Stimulated activated naive CD8-positive, alpha-beta T cell treated with anti-CD3 and anti-CD28 coated beads, Interleukin-15, Interleukin-2, amounts not matched to agents 100 U/mL and 50 U/mL, for 24 hours (primary cell): Measurements from ENCODE around the gene NARF.
"Not testable (repeated sequence)": the region's sequence is repeated elsewhere in the genome, so short reads cannot be mapped to it uniquely, and the experiment has no call there.

Experiments used
- ATAC-seq: fragments of 150-1000 bp; cut with Tn5 transposase; one replicate; pipeline ENCODE4 v1.10.0; 2021
- DNase-seq: peaks from one replicate; pipeline ENCODE4 v3.0.0; 2021

NARF gene

GRCh38 chr17:82458179-82458884 lies at the start of gene NARF:
TSS of gene NARF (plus strand) at chr17:82458741. CDS start at chr17:82458804, 63 bp downstream.
- peak; percentile 100 for ATAC-seq

GRCh38 chr17:82408938-82409318 lies 49.6 kb upstream of the NARF start:
- no peak for DNase-seq
- ATAC-seq = no peak

More at GRCh38 chr17:82458179-82458884, at the start of gene NARF:
- DNase-seq = peak; percentile 96

- DNase-seq (no peak), ATAC-seq (no peak)
Measured at GRCh38 chr17:82410014-82410716, 48.4 kb upstream of the NARF start.

GRCh38 chr17:82411396-82412053 lies 47.0 kb upstream of the NARF start:
- DNase-seq (no peak), ATAC-seq (no peak)

GRCh38 chr17:82412081-82412480 lies 46.5 kb upstream of the NARF start:
- not testable (repeated sequence) for ATAC-seq

GRCh38 chr17:82412535-82413520 lies 45.7 kb upstream of the NARF start:
- DNase-seq = no peak
- no peak for ATAC-seq

More at GRCh38 chr17:82412081-82412480, 46.5 kb upstream of the NARF start:
- not testable (repeated sequence) for DNase-seq

GRCh38 chr17:82414548-82415281 lies 43.8 kb upstream of the NARF start:
- DNase-seq (peak; percentile 82), ATAC-seq (peak; percentile 21)

GRCh38 chr17:82415336-82415735 lies 43.2 kb upstream of the NARF start:
- DNase-seq = no peak
- no peak for ATAC-seq

- DNase-seq (no peak), ATAC-seq (no peak)
Measured at GRCh38 chr17:82415786-82416185, 42.8 kb upstream of the NARF start.

- ATAC-seq (no peak), DNase-seq (no peak)
Measured at GRCh38 chr17:82416264-82416663, 42.3 kb upstream of the NARF start.

- ATAC-seq = no peak
- no peak for DNase-seq
Measured at GRCh38 chr17:82416771-82417170, 41.8 kb upstream of the NARF start.

- DNase-seq (peak; percentile 87), ATAC-seq (peak; percentile 94)
Measured at GRCh38 chr17:82418001-82418986, 40.2 kb upstream of the NARF start, which contains the start of the genes HEXD and OGFOD3. TSS of gene HEXD (plus strand) at chr17:82418347. CDS start at chr17:82419800, 1,453 bp downstream. TSS of gene OGFOD3 (minus strand) at chr17:82418586. CDS start at chr17:82418485, 101 bp downstream.

- ATAC-seq = no peak
Measured at GRCh38 chr17:82419540-82419939, 39.0 kb upstream of the NARF start.

GRCh38 chr17:82424001-82424862 lies 34.3 kb upstream of the NARF start:
- no peak for ATAC-seq
- peak; percentile 73 for DNase-seq

More at GRCh38 chr17:82419540-82419939, 39.0 kb upstream of the NARF start:
- no peak for DNase-seq

- ATAC-seq (no peak), DNase-seq (no peak)
Measured at GRCh38 chr17:82424863-82425159, 33.7 kb upstream of the NARF start.

GRCh38 chr17:82428546-82428945 lies 30.0 kb upstream of the NARF start:
- ATAC-seq (no peak), DNase-seq (no peak)

GRCh38 chr17:82429824-82430223 lies 28.7 kb upstream of the NARF start:
- DNase-seq = no peak
- no peak for ATAC-seq

- no peak for DNase-seq
- no peak for ATAC-seq
Measured at GRCh38 chr17:82432017-82432416, 26.5 kb upstream of the NARF start.
